SJCRH30 (cell line): ENCODE data around the gene ZC3H6. TPM values are rescaled to one million over a fixed set of nuclear protein-coding genes. Genes with fewer than 3 reads are reported as not detected.
"Not testable (repeated sequence)": the region's sequence is repeated elsewhere in the genome, so short reads cannot be mapped to it uniquely, and the experiment has no call there.

Source experiments
- DNase-seq, 2 experiments: peaks; one replicate each; pipeline ENCODE4 v3.0.0-alpha.2; 2015 to 2020
- H3K27ac ChIP-seq: fragments of 250-450 bp; sonication (Bioruptor Pico); 2 replicates; pipeline ENCODE4 v1.5.1; 2020; ENCODE audit warnings: mild to moderate bottlenecking, moderate library complexity
- H3K27me3 ChIP-seq: fragments of 250-450 bp; sonication (Bioruptor Pico); 2 replicates; pipeline ENCODE4 v1.5.1; 2020; ENCODE audit warnings: mild to moderate bottlenecking, moderate library complexity
- H3K36me3 ChIP-seq: fragments of 250-450 bp; sonication (Bioruptor Pico); 2 replicates; pipeline ENCODE4 v1.5.1; 2020; ENCODE audit warnings: mild to moderate bottlenecking, moderate library complexity
- H3K4me1 ChIP-seq: fragments of 250-450 bp; sonication (Bioruptor Pico); 2 replicates; pipeline ENCODE4 v1.5.1; 2020; ENCODE audit warnings: mild to moderate bottlenecking, moderate library complexity
- H3K4me3 ChIP-seq: fragments of 250-450 bp; sonication (Bioruptor Pico); 2 replicates; pipeline ENCODE4 v1.5.1; 2020; ENCODE audit warnings: mild to moderate bottlenecking, moderate library complexity
- H3K9me3 ChIP-seq: fragments of 250-450 bp; sonication (Bioruptor Pico); replicated peaks from 2 replicates; pipeline ENCODE4 v1.5.1; 2020; ENCODE audit warnings: mild to moderate bottlenecking, moderate library complexity
- total RNA-seq: library from RNA; depleted of rRNA; stranded (reverse); fragments of >200 nt; shearing (Covaris generic); gene quantifications from 2 replicates; pipeline ENCODE4 v1.2.3, GENCODE V29; 2014

Gene ZC3H6
- total RNA-seq, 1 experiment from 2014 or later, result 1.6 TPM

DNA sequence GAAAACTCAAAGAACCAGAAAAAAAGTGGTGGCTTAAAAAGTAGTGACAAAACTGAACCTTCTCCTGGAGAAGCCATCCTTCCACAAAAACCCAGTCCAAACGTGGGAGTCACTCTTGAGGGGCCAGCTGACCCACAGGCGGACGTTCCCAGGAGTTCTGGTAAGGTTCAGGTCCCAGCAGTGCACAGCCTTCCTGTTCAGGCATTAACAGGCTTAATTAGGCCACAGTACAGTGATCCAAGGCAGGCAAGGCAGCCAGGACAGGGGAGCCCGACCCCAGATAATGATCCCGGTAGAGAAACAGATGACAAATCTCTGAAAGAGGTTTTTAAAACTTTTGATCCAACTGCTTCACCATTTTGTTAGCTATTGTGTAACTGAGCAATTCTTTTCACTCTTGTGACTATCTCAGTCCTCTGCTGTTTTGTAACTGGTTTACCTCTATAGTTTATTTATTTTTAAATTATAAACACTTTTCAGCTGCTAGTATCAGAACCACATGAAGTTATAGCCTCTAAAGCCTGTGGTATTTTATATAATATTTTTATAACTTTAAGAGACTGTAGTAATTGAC is 56.8 kb downstream of the ZC3H6 start:
- Histone ChIP-seq H3K4me3 (no peak overlapping the region), H3K27ac (no peak overlapping the region), H3K27me3 (no peaks in the 10 kb centered on the region), H3K9me3 (no peaks in the 10 kb centered on the region), H3K36me3 (no peaks in the 10 kb centered on the region), H3K4me1 (no peaks in the 10 kb centered on the region)
- no peak for DNase-seq

DNA sequence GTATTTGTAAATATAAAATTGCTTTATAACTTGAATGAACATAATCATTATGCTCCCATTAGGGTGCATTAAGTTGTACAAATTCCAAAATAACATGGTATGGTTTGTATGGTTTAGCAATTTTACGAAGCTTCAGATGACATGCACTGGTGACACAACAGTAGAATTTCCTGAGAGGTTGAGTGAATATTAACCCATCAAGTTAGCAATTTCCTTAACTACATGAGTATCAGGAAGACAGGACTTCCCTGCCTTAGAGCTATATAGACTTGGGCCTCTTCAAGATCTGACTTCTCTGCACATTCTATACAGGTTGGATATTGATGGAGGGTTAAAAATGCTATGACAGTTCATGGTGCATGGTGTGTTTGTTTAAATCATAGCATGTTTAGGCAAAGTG is 60.2 kb downstream of the ZC3H6 start:
- no peak overlapping the region for H3K4me3 ChIP-seq
- H3K36me3 ChIP-seq, result no peaks in the 10 kb centered on the region
- H3K4me1 ChIP-seq, result no peaks in the 10 kb centered on the region
- no peaks in the 10 kb centered on the region for H3K27me3 ChIP-seq
- no peak for DNase-seq
- no peaks in the 10 kb centered on the region for H3K9me3 ChIP-seq
- no peak overlapping the region for H3K27ac ChIP-seq

DNA sequence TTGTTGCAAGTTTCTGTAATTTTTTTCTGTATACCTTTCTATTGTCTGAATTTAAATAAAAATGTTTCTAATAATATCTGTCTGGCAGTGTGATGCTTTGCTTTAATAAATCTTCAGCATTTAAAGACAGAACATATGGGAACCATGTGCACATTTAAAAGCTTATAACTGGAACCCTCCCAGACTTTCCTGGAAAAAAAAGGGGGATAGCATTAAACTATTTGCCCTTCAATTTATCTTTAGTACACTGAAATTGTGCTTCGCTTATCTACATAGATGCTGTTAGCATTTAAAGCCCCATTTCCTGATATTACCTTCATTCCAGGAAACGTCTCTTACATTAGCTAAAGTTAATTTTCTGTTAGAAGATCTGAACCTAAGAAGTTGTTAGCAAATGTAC is 64.6 kb downstream of the ZC3H6 start:
- no peak overlapping the region for H3K27ac ChIP-seq
- DNase-seq, result no peak
- H3K36me3 ChIP-seq, result no peaks in the 10 kb centered on the region
- no peaks in the 10 kb centered on the region for H3K27me3 ChIP-seq
- no peaks in the 10 kb centered on the region for H3K4me1 ChIP-seq
- H3K9me3 ChIP-seq, result no peaks in the 10 kb centered on the region
- H3K4me3 ChIP-seq, result no peak overlapping the region

DNA sequence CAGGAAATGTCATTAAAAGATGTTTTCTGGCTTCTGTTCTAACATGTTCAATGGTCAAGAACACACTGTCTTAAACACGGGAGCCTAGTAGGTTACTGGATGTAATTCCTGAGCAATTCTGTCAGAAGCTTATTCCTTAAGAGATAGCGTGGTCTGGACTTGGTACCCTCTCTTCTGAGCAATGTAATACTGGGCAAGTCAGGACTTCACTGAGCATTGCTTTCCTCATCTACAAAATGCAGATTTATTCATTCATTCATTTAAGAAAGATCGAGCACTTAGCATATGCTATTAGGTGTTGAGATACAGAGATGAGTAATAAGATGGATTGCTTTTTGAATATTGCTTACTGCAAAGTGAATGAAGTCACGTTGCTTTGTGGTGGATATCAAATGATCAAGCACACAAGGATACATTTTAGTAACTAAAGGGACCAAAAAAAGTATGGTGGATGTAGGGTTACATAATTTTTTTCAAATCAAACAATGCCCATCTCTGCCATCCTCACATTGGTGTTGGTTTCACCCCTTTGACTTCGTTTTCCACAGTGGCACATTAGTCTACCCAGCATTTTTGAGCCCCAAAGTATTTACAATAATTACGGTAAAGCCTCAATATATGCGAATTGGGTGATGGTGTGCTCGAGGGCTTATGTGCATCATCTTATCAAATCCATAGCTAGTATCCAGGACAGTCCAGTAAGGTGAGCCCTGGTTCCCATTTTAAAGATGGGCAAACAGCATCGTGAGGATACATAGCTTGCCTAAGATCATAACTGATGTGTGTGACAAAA is 65.3 kb downstream of the ZC3H6 start:
- DNase-seq, result no peak
- Histone ChIP-seq H3K27ac (no peak overlapping the region), H3K4me1 (no peaks in the 10 kb centered on the region), H3K36me3 (no peaks in the 10 kb centered on the region), H3K27me3 (no peaks in the 10 kb centered on the region), H3K9me3 (no peaks in the 10 kb centered on the region), H3K4me3 (no peak overlapping the region)

DNA sequence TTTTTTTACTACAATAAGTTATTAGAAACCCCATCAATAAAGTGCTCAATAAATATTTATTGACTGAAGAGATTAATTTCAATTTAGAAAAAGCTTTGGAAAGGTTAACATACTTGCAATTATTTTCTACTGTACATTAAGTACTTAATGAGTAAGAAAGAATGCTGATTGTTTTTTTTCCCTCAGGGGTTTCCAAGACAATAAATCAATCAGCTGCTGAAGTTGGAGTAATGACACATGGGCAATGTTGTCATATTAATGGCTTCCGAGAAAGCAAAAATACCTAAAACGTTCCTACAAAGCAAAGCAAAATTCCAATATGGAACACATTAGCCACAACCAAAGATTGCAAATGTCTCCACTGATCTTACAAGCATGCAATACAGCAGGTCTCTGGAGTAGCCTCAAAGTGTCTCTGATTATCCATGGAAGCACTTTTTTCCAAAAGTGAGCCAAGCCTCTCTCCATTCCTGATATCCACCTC is 66.7 kb downstream of the ZC3H6 start:
- H3K36me3 ChIP-seq, result no peaks in the 10 kb centered on the region
- H3K9me3 ChIP-seq, result no peaks in the 10 kb centered on the region
- H3K27me3 ChIP-seq, result no peaks in the 10 kb centered on the region
- H3K4me1 ChIP-seq, result no peaks in the 10 kb centered on the region
- H3K27ac ChIP-seq, result no peak overlapping the region
- DNase-seq, result no peak
- H3K4me3 ChIP-seq, result no peak overlapping the region

DNA sequence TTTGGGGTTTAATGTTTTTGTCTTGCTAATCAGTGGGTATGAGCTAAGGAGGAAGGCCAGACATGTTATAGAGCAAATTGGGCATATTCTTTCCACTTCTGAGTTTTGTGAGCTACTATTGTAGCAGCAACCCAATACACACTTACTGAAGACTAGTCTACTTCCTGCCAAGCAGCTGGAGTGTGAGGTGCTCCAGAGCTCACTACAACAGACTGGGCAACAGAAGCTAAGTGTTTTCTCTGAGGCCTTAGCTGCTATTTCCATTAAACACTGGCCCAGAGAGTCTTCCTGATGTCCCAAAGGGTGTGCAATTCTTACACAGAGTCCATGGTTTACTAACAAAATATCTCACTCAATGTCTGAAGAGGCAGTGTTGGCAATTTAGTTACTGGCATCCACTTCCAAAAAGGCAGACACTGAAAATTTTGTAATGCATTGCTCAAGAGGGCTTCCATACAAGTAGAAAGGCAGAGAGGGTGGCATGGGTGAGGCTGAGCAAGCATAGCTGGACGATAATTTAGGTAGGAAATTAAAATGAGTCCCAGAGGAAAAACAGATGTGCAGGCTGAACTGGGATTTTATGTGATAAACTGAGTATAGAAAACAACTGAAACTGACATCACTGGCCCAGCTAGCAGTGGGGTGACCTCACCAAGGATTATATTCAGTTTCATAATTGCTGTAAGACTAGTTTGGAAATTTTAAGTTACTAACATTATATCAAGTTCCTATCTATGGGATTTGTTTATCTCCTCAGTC is 68.6 kb downstream of the ZC3H6 start:
- Histone ChIP-seq H3K9me3 (no peaks in the 10 kb centered on the region), H3K4me1 (no peaks in the 10 kb centered on the region), H3K27me3 (no peaks in the 10 kb centered on the region), H3K4me3 (no peak overlapping the region), H3K36me3 (no peaks in the 10 kb centered on the region), H3K27ac (no peak overlapping the region)
- no peak for DNase-seq

DNA sequence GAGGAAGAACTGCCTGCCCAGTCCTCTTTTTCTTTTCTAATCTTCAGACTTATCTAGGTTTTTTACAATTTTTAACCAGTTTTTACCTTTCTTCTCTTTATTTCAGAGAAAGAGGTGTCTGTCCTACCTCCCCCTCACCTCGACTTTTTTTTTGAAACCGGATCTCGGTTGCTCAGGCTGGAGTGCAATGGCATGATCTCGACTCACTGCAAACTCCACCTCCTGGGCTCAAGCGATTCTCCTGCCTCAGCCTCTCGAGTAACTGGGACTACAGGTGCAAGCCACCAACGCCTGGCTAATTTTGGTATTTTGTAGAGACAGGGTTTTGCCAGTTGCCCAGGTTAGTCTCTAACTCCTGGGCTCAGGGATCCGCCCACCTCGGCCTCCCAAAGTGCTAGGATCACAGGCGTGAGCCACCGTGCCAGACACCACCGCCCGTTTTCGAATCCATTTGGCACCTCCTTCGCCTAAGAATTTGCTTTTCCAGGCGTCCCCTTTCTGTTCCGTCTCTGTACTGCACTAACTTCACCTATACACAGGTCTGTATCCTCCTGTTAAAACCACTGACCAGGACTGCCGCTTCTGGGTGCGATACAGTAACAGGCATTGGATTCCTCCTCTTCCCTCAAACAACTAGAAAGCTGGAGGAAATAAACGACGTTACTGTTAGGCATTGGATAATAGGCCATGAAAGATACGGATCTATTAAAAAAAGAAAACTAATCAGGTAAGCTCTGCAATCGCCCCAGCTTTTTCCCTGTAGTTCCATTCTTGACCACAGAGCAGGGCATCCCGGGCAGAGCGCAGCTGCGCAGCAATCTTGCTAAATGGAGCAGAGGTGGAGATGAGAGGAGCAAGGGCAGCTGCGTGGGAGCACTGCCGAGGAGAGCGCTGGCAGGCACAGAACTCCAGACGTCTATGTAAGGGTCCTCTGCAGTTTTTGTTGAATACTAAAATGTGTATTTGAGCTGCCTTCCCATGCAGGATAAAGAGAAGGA is 69.9 kb downstream of the ZC3H6 start:
- H3K4me1 ChIP-seq, result no peaks in the 10 kb centered on the region
- H3K27me3 ChIP-seq, result no peaks in the 10 kb centered on the region
- H3K9me3 ChIP-seq, result no peaks in the 10 kb centered on the region
- H3K36me3 ChIP-seq, result no peaks in the 10 kb centered on the region
- no peak overlapping the region for H3K4me3 ChIP-seq
- H3K27ac ChIP-seq, result no peak overlapping the region
- no peak for DNase-seq

DNA sequence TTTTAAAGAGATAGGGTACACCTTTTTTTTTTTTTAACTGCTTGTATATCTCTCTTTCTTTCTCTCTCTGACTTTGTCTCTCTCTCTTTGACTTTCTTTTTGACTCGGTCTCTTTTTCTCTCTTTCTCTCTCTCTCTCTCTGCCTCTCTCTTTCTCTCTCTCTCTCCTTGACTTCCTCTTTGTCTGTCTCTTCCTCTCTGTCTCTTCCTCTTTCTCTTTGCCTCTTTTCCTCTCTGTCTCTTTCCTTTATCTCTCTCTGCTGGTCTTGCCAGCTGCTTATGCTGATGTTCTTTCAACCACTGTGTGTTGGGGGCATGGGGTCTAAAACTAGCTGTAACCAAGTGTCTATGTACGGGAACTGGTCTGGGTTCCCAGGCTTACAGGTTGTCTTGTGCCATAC is 76.9 kb downstream of the ZC3H6 start:
- DNase-seq, H3K36me3 ChIP-seq, H3K9me3 ChIP-seq, H3K4me1 ChIP-seq, H3K27me3 ChIP-seq, H3K27ac ChIP-seq, H3K4me3 ChIP-seq: not testable (repeated sequence)

DNA sequence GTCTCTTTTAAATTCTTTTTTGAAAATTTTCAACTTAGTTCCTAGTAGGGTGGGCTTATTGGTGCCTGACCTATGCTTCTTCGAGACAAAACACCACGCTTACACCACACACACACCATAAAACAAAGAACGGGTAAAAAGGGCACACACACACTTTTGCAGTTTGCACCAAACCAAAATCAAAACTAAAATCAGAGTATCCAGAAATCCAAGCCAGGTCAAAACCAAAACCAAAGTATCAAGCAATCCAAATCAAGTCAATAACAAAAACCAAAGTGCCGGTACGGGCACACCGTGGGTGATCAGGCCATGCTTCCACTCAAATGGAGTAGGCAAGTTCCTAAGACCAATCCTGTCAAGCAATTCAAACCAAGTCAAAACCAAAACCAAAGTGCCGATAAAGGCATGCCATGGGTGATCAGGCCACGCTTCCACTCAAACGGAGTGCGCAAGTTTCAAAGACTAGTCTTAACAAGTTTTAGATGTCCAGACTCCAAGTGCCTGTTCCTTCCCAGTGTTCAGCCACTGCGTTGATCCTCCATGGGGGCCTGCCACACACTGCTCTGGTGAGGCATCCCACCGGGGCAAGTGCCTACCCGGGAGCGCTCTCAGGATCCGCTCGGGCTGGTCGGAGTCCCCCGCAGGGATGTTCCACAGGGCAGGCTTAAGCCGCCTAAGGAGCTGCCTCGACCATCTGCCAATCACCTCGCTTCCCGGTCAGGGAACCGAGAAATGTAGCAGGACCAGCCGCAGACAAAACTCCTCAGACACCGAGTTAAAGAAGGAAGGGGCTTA is 77.6 kb downstream of the ZC3H6 start:
- H3K36me3 ChIP-seq, DNase-seq, H3K4me1 ChIP-seq, H3K9me3 ChIP-seq, H3K27ac ChIP-seq, H3K4me3 ChIP-seq, H3K27me3 ChIP-seq: not testable (repeated sequence)

DNA sequence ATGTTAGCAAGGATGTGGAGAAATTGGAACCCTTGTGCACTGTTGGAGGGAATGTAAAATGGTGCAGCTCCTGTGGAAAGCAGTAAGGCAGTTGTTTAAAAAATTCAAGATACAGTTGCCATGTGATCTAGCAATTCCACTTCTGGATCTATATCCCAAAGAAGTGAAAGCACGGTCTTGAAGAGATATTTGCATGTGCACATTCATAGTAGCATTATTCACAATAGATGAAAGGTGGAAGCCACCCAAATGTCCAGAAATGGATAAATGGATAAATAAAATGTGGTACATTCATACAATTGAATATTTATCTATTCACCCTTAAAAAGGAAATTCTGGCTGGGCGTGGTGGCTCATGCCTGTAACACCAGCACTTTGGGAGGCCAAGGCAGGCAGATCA is 78.9 kb downstream of the ZC3H6 start:
- H3K27ac ChIP-seq, H3K4me1 ChIP-seq, DNase-seq, H3K4me3 ChIP-seq, H3K36me3 ChIP-seq, H3K27me3 ChIP-seq, H3K9me3 ChIP-seq: not testable (repeated sequence)

DNA sequence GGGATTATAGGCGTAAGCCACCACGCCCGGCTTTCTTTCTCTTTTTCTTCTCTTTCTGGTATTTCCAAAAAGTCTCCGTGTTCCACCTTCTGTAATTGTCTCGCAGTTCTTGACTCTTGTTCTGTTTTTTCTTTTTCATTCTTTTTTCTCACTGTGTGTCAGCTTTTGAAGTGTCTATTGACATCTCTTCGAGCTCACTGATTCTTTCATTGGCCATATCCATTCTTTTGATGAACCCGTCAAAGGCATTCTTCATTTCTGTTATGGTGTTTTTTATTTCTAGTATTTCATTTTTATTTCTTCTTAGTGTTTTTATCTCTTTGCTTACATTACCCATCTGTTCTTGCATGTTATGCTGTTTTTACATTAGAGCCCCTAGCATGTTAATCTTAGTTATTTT is 84.7 kb downstream of the ZC3H6 start:
- H3K27ac ChIP-seq, H3K4me3 ChIP-seq, H3K36me3 ChIP-seq, DNase-seq, H3K9me3 ChIP-seq, H3K27me3 ChIP-seq, H3K4me1 ChIP-seq: not testable (repeated sequence)
